NT2/D1 (cell line): Measurements from ENCODE around the gene ASB4.

ENCODE experiments used
- SUZ12 ChIP-seq: IDR thresholded peaks from 2 replicates; pipeline ENCODE4 v1.6.1; 2011; ENCODE audit not compliant: insufficient read length, insufficient read depth; ENCODE audit errors: extremely low read depth
- YY1 ChIP-seq: IDR thresholded peaks from 2 replicates; pipeline ENCODE4 v1.6.1; 2011; ENCODE audit not compliant: insufficient read length, insufficient read depth

DNA sequence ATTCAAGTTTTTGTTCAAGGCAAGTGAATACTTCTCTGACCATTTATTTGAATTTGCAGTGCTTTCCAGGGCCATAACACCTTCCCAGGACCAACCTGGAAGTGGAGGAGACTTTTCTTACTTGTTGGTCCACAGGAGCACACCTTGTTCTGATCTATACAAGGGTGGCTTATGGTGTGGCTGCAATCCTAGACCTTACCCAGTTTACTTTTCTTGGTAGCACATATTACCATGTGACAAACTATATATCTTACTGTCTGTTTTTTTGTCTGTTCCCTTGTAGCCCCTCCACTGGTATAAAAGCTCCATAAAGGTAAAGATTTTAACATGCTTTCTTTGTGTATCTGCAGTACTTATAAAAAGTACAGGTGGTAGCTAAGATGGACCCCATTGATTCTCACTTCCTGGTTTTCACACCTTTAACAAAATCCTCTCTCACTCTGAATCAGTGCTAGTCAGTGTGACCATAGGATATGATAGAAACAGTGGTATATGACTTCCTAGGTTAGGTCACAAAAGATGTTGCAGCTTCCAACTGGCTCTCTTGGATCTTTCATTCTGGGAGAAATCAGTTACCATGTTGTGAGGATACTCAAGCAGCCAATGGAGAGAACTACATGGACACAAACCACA is 5.6 kb upstream of the ASB4 start:
- no peak for TF ChIP-seq YY1
- TF ChIP-seq SUZ12 = no peak
